Peyer's patch (tissue), 4 donors: ENCODE results near the gene ZCRB1.

Experiments
- CTCF ChIP-seq, 6 experiments: fragments of 450-650 bp in 4 of 6; fragments of 200-600 bp in 2 of 6; sonication (generic) in 1 of 6; IDR thresholded peaks; one replicate each; pipeline ENCODE4 v1.5.1; 2017 to 2019; ENCODE audit warnings: antibody characterized with exemption in 6 of 6, mild to moderate bottlenecking in 3 of 6, moderate library complexity in 1 of 6
- POLR2A ChIP-seq, 2 donors: fragments of 450-650 bp; IDR thresholded peaks; one replicate each; pipeline ENCODE4 v1.5.1; 2017; ENCODE audit warnings: antibody characterized with exemption in 2 of 2, mild to moderate bottlenecking in 2 of 2, moderate library complexity in 2 of 2

GRCh38 chr12:42309996-42310395 is 15.9 kb downstream of the ZCRB1 start:
- TF ChIP-seq CTCF (IDR thresholded peaks at IDR 0.05) (no peak), POLR2A (IDR thresholded peaks at IDR 0.05) (no peak)
